GM19023 (cell line): Measurements from ENCODE around the gene RGS19.

Source experiments
- ATAC-seq: cut with Tn5 transposase; IDR thresholded peaks from one replicate; pipeline ENCODE4 v1.9.1; 2021; ENCODE audit warnings: mild to moderate bottlenecking, moderate library complexity; ENCODE audit not compliant: unreplicated experiment

RGS19 gene

DNA sequence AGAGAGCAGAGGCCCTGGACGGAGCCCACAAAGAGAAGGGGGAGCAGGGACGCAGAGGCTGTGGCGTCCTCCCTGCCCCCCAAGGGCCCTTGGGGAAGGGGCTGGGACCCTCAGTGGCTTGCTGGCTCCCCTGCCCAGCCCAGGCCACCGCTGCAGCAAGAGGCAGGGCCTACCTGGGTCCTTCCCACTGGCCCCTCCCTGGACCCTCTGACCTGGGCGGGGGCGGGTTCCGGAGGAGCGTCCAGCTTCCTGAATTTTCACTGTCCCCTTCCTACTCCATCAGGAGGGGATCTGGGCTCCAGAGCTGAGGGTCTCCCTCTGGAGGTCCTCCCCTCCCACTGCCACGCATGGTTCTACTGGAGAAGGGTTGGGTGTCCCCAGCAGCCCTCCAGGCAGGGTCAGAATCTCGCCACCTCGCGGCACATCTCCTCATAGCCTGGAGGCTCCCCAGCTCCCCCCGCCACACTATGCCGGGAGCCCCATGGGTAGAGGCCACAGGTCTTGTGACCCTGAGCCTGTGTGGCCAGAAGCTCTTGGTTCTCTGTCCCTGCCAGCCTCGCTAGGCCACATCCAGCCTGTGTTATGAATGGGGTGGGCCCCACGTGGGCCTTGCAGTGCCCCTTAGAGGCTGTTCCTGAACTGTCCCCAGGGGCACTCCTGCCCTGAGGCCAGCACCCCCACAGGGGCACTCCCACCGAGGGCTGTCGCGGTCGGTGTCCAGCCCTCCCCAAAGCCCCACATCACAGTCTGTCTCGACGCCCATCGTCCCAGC is 28.9 kb downstream of the RGS19 start:
- ATAC-seq = no peak

DNA sequence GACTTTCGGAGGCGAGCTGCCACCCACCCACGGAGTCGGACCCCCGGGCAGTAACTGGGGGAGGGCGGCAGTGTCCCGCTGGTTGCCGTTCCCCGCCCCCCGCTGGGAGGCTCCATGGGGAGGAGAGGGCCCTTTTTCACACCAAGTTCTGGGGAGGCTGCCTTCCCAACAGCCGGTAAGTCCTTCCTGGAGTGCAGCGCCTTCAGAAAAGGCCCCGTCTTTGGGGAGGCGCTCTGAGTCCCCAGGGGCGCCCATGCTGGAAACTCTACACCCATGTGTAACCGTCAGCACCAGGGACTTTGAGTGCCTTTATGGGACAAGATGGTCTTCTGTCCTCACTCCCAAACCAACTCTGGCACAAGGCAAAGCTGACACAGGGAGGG is 29.4 kb downstream of the RGS19 start:
- no peak for ATAC-seq

DNA sequence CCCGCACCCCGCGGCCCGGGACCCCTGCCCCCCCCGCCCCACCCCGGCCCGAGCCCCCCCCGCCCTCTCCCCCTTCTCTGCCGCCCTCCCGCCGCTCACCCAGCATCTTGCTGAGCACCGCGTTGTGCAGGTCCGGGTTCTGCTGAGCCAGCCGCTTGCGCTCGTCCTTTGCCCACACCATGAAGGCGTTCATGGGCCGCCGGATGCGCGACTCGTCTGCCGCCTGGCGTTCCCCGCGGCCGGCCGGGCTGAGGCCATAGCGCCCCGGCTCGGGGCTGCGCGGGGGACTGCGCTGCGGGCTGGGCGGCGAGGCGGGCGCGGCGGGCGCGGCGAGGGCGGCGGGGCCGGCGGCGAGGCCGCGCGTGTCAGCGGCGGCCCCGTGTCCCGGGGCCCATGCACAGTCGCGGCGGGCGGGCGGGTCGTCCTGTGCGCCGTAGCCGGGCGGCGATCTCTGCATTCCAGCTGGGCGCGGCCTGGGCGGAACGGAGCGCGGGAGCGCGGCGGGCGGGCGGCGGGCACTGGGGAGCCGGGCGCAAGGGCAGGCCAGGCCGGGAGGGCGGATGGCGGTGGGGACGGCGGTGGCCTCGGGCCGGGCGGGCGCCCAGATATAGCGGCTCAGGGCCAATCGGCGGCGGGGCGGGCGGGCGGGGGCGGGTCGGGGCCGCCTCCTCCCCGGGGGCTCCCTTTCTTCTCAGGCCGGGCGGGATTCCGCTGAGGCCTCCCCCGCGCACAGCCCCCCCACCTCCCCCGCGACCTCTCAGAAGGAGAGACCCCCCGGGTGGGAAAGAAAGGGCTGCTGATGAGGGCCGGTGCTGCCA is 30.0 kb downstream of the RGS19 start, which contains the start of gene SOX18:
Gene SOX18 (minus strand): TSS at position 580 of the 818 bp plus-strand sequence. CDS start 123 bp downstream, at position 457.
- no peak for ATAC-seq

DNA sequence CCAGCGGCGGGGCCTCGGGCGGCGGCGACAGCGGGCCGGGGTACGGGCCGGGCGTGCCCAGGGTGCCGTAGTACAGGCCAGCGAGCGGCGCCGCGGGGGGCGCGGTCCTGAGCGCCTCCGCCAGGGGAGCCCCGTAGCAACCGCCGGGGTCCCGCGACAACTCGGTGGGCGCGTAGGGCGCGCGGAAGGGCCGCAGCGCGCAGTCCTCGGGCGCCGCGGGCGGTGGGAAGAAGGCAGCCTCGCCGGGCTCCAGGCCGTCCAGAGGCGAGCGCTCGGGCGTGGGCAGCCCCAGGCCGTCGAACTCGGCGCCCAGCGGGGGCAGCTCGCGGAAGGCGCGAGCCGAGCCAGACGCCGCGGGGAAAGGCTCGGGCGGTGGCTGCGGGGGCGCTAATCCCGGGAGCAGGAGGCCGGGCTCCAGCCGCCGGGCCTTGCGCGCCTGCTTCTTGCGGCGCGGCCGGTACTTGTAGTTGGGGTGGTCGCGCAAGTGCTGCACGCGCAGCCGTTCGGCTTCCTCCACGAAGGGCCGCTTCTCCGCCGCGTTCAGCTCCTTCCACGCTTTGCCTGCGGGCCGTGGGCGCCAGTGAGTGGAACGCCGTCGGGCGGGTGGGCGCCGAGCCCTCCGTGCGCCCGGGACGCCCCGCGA is 30.8 kb downstream of the RGS19 start:
- ATAC-seq = no peak

DNA sequence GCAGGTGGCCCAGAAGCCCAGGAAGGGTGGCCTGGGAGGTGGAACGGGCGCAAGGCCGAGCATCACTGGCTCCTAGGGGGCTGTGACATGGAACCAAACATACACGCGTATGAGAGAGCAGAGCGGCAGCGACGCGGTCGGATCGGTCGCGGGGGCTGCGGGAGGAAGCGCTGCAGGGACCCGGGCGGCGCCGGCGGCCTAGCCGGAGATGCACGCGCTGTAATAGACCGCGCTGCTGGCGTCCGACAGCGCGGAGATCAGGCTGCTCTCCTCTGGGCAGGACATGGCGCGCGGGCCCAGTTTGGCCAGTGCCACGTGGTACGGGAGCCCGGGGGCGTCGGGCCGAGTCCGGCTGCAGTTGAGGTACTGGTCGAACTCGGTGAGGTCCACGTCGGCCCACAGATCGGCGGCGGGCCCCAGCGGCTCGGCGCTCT is 31.3 kb downstream of the RGS19 start:
- ATAC-seq = no peak

DNA sequence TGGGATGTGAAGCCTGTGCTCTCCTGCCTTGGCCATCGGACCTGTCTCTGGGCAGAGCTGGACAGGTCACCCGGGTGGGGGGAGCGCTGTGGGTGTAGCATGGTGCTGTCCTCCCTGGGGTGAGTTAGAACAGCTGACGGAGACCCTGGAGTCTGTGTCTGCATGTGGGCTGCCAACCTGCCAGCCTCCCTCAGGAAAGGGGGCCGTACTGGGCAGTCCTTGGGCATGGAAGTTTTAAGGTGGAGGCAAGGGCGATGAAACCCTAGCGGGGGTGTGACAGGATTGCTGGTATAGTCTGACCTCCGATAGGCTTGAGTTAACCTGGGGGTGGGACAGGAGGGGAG is 32.3 kb downstream of the RGS19 start:
- no peak for ATAC-seq

DNA sequence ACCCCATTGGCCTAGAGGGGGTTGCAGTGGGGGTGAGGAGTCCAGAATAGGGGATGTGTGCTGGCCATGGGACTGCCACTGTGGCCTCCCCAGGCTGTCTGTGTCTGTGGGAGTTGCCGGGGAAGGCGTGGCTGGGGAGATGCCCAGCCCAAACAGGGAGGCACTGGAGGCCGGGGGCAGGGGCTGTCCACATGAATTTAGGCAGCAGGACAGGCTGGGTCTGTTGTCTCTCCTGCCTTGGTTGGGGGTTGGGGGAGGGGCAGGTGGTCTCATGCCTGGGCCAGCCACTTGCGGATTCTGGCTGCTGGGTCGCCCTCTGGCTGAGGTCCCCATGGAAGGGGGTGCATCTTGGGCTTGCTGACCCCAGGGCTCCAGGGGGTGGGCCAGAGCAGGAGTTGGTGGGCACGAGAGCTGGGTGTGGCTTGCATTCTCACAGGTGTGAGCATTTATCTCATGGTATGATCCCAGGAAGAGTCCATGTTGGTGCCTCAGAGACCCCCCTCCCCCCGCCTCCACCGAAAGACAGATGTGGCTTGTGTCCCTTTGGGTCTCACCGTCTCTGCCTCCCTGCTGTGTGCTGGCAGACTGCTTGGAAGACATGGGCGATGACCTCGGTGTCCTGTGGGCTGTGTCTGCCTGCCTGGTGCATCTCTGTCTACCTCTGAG is 33.8 kb downstream of the RGS19 start:
- no peak for ATAC-seq

DNA sequence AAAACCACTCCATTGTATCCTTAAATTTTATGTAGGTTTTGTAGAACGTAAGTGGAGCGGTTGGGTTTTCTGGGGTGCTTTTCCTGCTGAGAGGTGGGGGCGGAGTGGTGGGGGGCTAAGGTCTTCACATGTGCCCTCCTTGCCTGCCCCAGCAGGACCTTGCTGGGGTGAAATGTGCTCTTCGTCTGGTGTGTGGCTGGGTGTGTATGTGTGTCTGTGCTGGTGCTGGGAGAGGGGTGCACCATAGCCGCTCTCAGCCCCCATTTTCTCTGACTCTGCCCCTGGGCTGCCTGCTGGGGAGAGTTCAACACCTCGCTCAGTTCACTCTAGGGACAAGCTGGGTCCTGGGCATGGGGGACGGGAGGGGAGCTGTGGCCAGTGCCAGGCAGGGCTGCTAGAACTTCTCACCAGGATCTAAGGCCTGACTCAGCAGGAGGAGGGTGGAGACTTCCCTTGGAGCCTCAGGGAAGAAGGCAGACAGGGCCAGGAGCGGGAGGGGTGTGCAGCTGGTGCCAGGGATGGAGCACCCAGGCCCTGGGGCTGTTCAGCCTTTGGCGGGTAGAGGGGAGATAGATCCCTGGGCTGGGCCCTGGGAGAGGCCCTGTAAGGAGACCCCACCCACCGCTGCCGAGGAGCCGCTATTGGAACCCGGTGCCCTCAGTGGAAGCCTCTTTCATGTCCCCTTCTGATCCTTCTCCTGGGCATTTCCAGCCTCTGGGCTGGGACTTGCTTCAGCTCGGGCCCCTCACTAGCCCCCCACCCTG is 34.7 kb downstream of the RGS19 start:
- no peak for ATAC-seq

DNA sequence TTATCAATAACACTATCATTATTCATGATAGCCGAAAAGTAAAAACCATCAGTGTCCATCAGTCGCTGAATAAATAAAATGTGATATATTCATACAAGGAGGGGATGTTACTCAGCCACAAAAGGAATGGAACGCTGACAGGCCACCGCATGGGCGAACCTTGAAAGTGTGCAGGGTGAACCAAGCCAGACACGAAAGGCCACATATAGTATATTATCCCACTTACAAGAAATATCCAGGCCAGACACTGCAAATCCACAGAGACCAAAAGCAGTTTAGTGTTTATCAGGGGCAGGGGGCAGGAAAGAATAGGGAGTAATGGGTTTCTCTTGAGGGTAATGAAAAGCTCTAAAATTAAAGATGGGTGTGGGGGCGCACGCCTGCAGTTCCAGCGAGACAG is 35.5 kb downstream of the RGS19 start:
- ATAC-seq = no peak

DNA sequence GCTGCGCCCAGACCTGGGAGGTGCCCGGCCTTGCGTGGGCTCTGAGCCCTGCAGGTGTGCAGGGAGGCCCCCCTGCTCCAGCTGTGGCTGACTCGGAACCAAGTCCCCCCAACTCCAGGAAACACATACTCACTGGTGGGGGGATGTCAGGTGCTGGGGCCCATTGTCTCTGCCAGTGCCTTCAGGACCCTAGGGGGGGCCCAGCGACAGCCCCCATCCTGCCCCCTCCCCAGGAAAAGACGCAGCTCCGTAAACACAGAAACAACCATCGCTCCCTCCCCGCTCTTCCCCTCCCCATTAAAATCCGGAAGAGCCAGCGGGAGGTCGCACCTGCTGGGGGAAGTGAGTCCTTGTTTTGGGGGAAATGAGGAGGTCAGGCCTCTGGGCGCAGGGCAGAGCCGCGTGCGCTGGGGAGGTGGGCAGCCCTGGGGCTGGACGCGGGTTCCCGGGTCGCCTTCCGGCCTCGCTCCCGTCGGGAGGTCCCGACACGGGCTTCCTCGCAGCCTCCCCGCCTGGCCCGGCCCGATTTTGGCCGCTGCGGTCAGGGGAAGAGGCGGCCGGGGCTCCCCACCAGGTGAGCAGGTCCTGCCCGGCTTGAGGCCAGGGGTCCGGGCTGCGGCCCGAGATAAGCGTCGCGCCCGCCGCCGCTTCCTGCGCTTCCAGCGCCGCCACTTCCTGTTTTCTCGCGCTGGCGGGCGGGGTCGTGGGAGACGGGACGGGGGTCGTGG is 37.1 kb downstream of the RGS19 start:
- ATAC-seq = no peak

DNA sequence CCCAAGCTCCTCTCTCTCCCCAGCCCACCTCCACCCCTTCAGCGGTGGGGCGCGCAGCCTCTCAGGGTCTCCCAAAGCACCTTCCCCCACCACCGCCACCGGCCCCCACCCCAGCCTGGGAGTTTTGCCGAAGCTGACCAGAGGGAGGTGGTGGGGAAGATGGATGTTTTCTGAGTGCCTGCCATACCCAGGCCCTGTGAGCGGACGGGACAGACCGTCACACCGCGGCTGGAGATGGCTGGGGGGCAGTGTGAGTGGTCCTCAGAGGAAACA is 37.6 kb downstream of the RGS19 start:
- no peak for ATAC-seq

DNA sequence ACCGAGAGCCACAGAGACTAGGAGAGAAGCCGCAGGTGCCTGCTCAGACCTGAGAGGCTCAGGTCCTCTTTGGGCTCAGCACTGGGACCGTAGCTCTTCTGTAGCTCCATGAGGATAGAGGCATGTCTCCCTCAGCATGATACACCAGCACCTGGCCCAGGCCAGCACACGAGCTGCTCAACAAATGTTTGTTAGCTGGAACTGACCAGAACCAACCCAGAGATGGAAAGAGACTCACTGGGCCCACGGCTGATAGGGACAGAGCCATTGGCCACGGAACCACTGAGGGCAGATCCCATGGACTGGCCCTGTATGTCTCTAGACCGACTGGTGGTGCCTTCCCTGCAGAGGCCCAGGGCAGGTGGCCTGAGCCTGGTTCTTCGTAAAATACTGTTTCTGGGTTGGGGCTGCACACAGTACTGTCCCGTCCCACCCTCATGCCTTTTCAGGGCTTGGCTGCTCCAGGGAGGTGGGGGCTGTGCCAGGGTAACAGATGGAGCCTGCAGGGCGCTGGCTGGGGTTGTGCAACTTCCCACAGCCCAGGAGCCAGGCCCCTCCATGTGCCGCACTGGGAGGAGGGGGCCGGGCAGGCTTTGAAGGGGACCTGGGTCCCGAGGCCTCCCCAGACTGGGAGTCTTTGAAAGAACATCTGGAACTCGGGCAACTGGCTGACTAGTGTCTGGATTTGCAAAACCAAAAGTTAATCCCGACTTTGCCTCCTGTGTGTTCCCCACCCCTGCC is 38.1 kb downstream of the RGS19 start:
- ATAC-seq = no peak

DNA sequence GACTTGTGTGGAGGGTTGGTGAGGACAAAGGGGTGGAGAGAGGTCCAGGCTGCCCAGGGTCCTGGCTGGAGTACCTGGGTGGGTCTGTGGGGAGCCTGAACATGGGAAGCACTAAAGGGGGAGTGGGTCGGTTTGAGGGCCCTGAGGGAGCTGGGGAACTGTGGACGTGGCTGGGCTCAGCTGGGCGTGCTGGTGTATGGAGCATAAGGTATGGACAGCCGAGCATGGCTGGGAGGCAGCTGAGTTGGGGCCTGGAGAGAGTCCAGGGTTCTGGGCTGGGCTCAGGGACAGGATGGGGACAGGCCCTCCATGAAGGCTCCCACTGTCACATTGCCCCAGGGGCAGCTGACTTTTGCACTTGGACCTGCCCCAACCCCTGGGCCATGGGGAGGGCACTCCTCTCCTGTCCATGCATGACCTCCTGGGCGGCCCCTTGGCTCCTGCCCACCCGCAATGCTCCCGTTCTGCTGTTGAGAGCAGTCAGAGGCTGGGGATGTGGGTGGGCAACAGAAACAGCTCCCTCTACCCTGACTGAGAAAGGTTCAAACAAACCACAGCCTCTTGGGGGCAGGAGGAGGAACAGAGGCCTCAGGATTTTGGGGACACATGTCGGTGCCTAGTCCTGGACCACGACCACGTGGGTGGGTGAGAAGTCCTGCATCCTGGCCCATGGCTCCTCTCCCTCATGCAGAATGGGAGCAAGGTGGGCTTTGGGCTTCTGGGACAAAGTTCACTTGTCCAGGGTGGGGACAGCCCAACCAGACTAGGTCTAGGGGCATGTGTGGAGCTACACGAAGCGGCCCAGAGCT is 38.9 kb downstream of the RGS19 start:
- no peak for ATAC-seq

DNA sequence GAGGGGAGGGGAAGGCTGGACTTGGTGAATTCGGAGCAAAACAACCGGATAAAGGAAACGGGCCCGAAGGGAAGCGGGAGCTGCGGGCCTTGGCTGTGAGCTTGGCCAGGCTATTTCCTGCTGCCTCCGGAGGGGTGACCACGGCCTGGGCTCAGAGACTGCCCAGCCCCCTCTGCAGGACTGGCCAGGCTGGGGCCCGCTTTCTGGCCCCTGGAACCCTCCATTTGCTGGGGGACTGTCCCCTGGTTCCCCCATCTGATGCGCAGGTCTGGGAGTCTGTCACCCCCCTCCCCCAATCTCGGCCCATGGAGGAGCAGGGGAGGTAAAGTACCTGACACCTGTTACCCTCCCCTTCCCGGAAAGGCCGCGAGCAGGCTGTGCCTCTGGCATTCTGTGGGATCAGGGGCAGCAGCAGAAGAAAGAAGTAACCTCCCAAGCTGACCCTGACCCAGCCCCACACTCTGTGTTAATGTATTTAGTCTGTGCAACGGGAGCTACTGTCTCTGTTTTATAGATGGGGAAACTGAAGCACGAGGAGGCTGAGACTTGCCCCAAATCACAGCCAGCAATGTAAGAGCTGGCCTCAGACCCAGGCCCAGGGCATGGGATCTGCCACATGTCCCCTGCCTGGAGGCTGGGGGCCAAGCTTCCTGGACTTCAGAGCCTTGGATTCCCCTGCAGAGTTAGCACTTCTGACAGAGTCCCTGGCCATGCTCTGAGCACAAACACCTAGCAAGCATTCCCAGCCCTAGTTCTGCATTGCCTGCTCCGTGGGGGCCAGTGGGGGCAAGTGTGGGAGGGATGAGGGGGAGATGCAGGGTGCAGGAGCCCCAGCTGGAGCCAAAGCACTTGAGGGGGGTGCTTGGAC is 39.8 kb downstream of the RGS19 start:
- peak; percentile 3 for ATAC-seq

DNA sequence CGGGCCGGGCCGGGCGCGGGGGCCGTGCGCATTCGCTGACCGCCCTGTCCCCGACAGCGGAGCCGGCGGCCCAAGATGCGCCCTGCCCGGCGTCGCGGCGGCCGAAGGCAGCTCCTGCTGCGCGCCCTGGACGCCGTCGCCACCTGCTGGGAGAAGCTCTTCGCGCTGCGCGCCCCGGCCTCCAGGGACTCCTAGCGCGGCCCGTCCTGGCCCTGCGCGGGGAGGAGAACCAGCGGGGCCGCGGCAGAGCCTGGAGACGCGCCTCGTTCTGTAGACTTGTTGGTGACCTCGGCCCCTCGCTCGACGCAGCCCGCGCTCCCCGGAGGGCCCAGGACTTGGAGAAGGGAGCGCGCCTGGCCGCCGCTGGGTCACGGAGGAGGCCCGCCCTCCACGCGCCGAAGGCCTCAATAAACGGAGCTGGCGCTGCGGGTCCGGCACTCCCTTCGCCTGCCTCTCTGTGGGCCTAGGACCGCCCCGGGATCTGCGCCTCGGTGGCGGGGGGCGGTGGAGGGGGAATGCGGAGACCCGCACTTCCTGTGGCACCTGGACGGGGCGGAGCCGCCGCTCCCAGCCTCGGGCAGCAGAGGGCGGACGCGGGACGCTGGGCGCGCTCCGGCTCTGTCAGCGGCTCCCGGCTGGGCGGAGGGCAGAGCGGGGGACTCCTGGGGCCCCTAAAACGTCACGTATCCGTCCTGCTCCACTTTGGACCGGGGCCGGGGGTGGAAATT is 40.6 kb downstream of the RGS19 start:
- ATAC-seq = peak; percentile 55

DNA sequence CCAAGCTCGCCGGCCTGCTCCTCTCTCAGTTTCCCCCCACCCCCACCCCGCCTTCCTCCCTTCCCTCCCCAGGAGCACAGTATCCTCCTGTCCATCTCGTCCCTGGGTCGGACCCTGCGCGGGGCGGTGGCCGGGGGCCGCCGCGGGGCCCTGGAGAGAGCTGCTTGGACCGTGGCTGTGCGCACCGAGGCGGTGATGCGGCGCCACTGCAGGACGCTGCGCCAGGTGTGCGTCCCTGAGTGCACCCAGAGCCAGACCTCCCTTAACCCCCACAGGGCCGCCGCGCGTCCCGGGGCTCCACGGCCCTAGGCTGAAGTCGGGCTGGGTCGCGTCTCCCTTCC is 41.1 kb downstream of the RGS19 start:
- ATAC-seq = peak; percentile 24
